Endothelial cell (in vitro differentiated cells): Measurements from ENCODE around the gene MAML3. TPM values are rescaled to one million over a fixed set of nuclear protein-coding genes. Genes with fewer than 3 reads are reported as not detected.
A peak's percentile ranks its signal among the peaks of the same experiment; 100 is the strongest.

Experiments
- DNase-seq: peaks from one replicate; pipeline ENCODE4 v3.0.0; 2021; ENCODE audit warnings: low spot score
- H3K27ac Mint-ChIP-seq: one replicate; pipeline ENCODE4 v1.8.0; 2021; ENCODE audit warnings: mixed read lengths, inconsistent platforms; ENCODE audit not compliant: unreplicated experiment
- H3K27me3 Mint-ChIP-seq: one replicate; pipeline ENCODE4 v1.8.0; 2021; ENCODE audit warnings: mild to moderate bottlenecking, moderate library complexity, mixed read lengths, inconsistent platforms; ENCODE audit not compliant: unreplicated experiment
- H3K36me3 Mint-ChIP-seq: one replicate; pipeline ENCODE4 v1.8.0; 2021; ENCODE audit warnings: mild to moderate bottlenecking, low read depth, mixed read lengths, inconsistent platforms; ENCODE audit not compliant: unreplicated experiment
- H3K4me1 Mint-ChIP-seq: one replicate; pipeline ENCODE4 v1.8.0; 2021; ENCODE audit warnings: mild to moderate bottlenecking, mixed read lengths, inconsistent platforms; ENCODE audit not compliant: unreplicated experiment
- H3K4me3 Mint-ChIP-seq: one replicate; pipeline ENCODE4 v1.8.0; 2021; ENCODE audit warnings: mild to moderate bottlenecking, mixed read lengths, inconsistent platforms; ENCODE audit not compliant: unreplicated experiment
- H3K9me3 Mint-ChIP-seq: one replicate; pipeline ENCODE4 v1.8.0; 2021; ENCODE audit warnings: mixed read lengths, inconsistent platforms; ENCODE audit not compliant: unreplicated experiment
- CTCF ChIP-seq: fragments of 200-600 bp; sonication (generic); IDR thresholded peaks from one replicate; pipeline ENCODE4 v1.5.0; 2021; ENCODE audit warnings: antibody characterized with exemption; ENCODE audit not compliant: unreplicated experiment
- total RNA-seq: library from RNA; stranded (reverse); fragmentation: NEBNext Ultra II Directional; extraction: Animal tissue kit (Norgen Biotek cat#: 25700); gene quantifications from one replicate; pipeline ENCODE4 v1.2.1, GENCODE V29; 2021; ENCODE audit not compliant: unreplicated experiment

The MAML3 gene
- total RNA-seq, 1 donor from 2014 or later = 31.0 TPM

GRCh38 chr4:139919521-139919920, 234.5 kb downstream of the MAML3 start:
- peak overlapping the region; percentile 84 for H3K27ac Mint-ChIP-seq
- H3K4me3 Mint-ChIP-seq = no peak overlapping the region
- no peak for TF ChIP-seq CTCF
- H3K36me3 Mint-ChIP-seq = no peaks in the 10 kb centered on the region
- H3K9me3 Mint-ChIP-seq = no peaks in the 10 kb centered on the region
- DNase-seq = no peak
- peaks cover 50% of the 10 kb centered on the region for H3K4me1 Mint-ChIP-seq
- H3K27me3 Mint-ChIP-seq = peaks cover 5% of the 10 kb centered on the region

GRCh38 chr4:139919004-139919403, 235.0 kb downstream of the MAML3 start:
- Mint-ChIP-seq H3K36me3 (no peaks in the 10 kb centered on the region), H3K27me3 (peaks cover 5% of the 10 kb centered on the region), H3K4me1 (peaks cover 50% of the 10 kb centered on the region), H3K4me3 (no peak overlapping the region), H3K9me3 (no peaks in the 10 kb centered on the region), H3K27ac (peak overlapping the region; percentile 84)
- TF ChIP-seq CTCF = no peak
- DNase-seq = no peak

- H3K4me1 Mint-ChIP-seq = peaks cover 50% of the 10 kb centered on the region
- no peaks in the 10 kb centered on the region for H3K9me3 Mint-ChIP-seq
- no peak for DNase-seq
- H3K27ac Mint-ChIP-seq = no peak overlapping the region
- H3K27me3 Mint-ChIP-seq = peaks cover 5% of the 10 kb centered on the region
- no peaks in the 10 kb centered on the region for H3K36me3 Mint-ChIP-seq
- H3K4me3 Mint-ChIP-seq = no peak overlapping the region
- no peak for TF ChIP-seq CTCF
Measured at GRCh38 chr4:139918591-139918990, 235.4 kb downstream of the MAML3 start.

GRCh38 chr4:139917896-139918295, 236.1 kb downstream of the MAML3 start:
- no peak for TF ChIP-seq CTCF
- H3K4me1 Mint-ChIP-seq = peaks cover 50% of the 10 kb centered on the region
- no peak for DNase-seq
- no peaks in the 10 kb centered on the region for H3K9me3 Mint-ChIP-seq
- peaks cover 5% of the 10 kb centered on the region for H3K27me3 Mint-ChIP-seq
- H3K4me3 Mint-ChIP-seq = no peak overlapping the region
- no peaks in the 10 kb centered on the region for H3K36me3 Mint-ChIP-seq
- H3K27ac Mint-ChIP-seq = no peak overlapping the region

- no peak overlapping the region for H3K27ac Mint-ChIP-seq
Measured at GRCh38 chr4:139916041-139916440, 237.9 kb downstream of the MAML3 start.

More at GRCh38 chr4:139916041-139916440, 237.9 kb downstream of the MAML3 start:
- DNase-seq = no peak
- Mint-ChIP-seq H3K4me1 (peaks cover 37% of the 10 kb centered on the region), H3K9me3 (no peaks in the 10 kb centered on the region), H3K27me3 (peaks cover 2% of the 10 kb centered on the region), H3K4me3 (no peak overlapping the region), H3K36me3 (no peaks in the 10 kb centered on the region)
- TF ChIP-seq CTCF = no peak
